Activated naive CD8-positive, alpha-beta T cell treated with anti-CD3 and anti-CD28 coated beads for 36 hours (primary cell): ENCODE results near the gene USP50. TPM values are rescaled to one million over a fixed set of nuclear protein-coding genes. Genes with fewer than 3 reads are reported as not detected.
"Not testable (repeated sequence)": the region's sequence is repeated elsewhere in the genome, so short reads cannot be mapped to it uniquely, and the experiment has no call there.

ENCODE experiments used
- DNase-seq: peaks from one replicate; pipeline ENCODE4 v3.0.0; 2021
- H3K27ac Mint-ChIP-seq: one replicate; pipeline ENCODE4 v1.8.0; 2022; ENCODE audit warnings: mild to moderate bottlenecking, moderate library complexity, mixed read lengths
- H3K27me3 Mint-ChIP-seq: one replicate; pipeline ENCODE4 v1.8.0; 2022; ENCODE audit warnings: mild to moderate bottlenecking, mixed read lengths
- H3K36me3 Mint-ChIP-seq: one replicate; pipeline ENCODE4 v1.8.0; 2021; ENCODE audit warnings: mild to moderate bottlenecking, mixed read lengths
- H3K4me1 Mint-ChIP-seq: one replicate; pipeline ENCODE4 v1.8.0; 2021; ENCODE audit warnings: mixed read lengths
- H3K4me3 Mint-ChIP-seq: one replicate; pipeline ENCODE4 v1.8.0; 2022; ENCODE audit warnings: mild to moderate bottlenecking, moderate library complexity, mixed read lengths
- H3K9me3 Mint-ChIP-seq: one replicate; pipeline ENCODE4 v1.8.0; 2022; ENCODE audit warnings: mixed read lengths
- total RNA-seq, 2 experiments: library from RNA; stranded (reverse); gene quantifications; one replicate each; pipeline ENCODE4 v1.2.3, GENCODE V29; 2021

Gene USP50
- not detected for total RNA-seq

DNA sequence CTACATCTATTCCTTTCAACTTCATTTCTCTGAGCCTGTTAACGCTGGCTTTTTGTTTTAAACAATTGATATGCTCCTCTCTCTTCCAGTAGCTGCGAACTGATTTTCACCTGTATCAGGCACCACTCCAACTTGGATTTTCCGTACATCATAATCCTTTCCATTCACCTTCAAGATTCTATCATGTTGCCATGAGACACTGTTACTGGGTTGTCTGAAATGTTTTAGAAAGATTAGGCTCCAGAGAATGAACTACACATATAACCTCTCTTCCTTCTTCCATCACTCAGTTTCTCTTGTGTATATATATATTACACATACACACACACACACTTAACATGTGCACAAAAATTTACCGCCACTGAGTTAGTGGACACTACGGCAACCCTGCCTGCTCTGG is at the start of gene USP50:
TSS of gene USP50 (minus strand) at position 101 of the 400 bp plus-strand sequence. CDS start 141 bp downstream, outside the sequence.
- Mint-ChIP-seq H3K27ac (no peak within 1 kb of the TSS), H3K9me3 (no peaks in the 10 kb centered on the region), H3K4me1 (no peaks in the 10 kb centered on the region), H3K27me3 (no peaks in the 10 kb centered on the region), H3K4me3 (no peak within 1 kb of the TSS), H3K36me3 (no peaks in the 10 kb centered on the region)
- no peak for DNase-seq

DNA sequence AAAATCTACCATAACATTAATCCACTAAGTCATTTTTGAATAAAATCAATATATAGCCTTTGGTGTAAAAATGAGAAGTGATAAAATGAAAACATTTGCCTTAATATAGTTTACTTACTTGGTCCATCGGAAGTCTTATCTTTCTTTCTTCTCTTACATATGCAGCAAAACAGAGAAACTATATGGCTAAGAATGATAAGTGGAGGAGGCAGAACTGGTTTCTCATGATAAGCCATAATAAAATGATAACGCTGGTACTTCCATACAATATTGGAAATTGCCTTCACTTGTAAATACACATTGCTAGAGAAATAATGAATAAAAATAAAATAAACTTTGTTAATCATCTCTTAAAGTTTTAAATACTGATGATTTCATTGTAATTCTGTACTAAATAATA is 47.8 kb upstream of the USP50 start:
- H3K36me3 Mint-ChIP-seq = peaks cover 16% of the 10 kb centered on the region

DNA sequence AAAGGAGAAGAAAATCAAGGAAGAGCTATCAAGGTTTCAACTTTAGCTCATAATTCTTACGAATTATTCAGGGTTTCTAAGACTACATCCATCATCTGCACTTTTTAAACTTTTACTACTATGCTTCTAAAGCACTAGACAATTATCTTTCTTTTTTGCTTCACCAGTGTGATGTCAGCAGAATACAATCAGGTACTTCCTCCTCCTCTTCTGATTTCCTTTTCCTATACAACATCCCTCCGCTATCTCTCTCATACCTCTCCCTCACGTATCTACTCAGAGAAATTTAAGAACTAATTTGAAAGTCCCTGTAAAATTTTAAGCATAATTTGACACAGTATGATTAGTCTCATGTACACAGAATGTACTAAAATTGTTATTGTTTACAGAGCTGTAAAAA is 47.3 kb upstream of the USP50 start:
- no peaks in the 10 kb centered on the region for H3K27me3 Mint-ChIP-seq
- DNase-seq = no peak
- no peaks in the 10 kb centered on the region for H3K9me3 Mint-ChIP-seq
- no peaks in the 10 kb centered on the region for H3K4me1 Mint-ChIP-seq
- H3K36me3 Mint-ChIP-seq = peaks cover 17% of the 10 kb centered on the region
- no peak overlapping the region for H3K4me3 Mint-ChIP-seq
- H3K27ac Mint-ChIP-seq = no peak overlapping the region

More for the DNA sequence above, 47.8 kb upstream of the USP50 start:
- H3K4me1 Mint-ChIP-seq = no peaks in the 10 kb centered on the region
- no peaks in the 10 kb centered on the region for H3K9me3 Mint-ChIP-seq
- no peak overlapping the region for H3K4me3 Mint-ChIP-seq
- DNase-seq = no peak
- no peaks in the 10 kb centered on the region for H3K27me3 Mint-ChIP-seq
- H3K27ac Mint-ChIP-seq = no peak overlapping the region

GRCh38 chr15:50590288-50590687 is 43.8 kb upstream of the USP50 start:
- Mint-ChIP-seq H3K27me3 (no peaks in the 10 kb centered on the region), H3K9me3 (no peaks in the 10 kb centered on the region)
- no peak for DNase-seq

DNA sequence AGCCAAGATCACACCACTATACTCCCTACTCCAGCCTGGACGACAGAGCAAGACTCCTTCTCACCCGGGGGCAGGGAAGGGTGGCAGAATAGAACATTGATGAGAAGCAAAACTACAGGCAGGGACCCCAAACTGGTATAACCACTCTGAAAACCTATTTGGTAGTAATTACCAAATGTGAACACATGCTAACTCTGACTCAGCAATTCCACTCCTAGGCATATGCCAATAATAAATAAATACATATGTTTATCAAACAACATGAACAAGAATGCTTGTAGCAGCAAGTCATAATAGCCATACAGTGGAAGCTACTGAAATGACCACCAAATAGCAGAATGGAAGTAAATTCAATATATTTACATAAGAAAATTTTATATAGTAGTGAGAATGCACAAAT is 31.0 kb upstream of the USP50 start:
- Mint-ChIP-seq H3K9me3 (no peaks in the 10 kb centered on the region), H3K4me3 (no peak overlapping the region), H3K36me3 (peaks cover 11% of the 10 kb centered on the region), H3K27ac (peak overlapping the region; percentile 51), H3K27me3 (no peaks in the 10 kb centered on the region), H3K4me1 (peaks cover 8% of the 10 kb centered on the region)
- no peak for DNase-seq

More at GRCh38 chr15:50590288-50590687, 43.8 kb upstream of the USP50 start:
- Mint-ChIP-seq H3K4me3 (no peak overlapping the region), H3K27ac (no peak overlapping the region), H3K4me1 (no peaks in the 10 kb centered on the region), H3K36me3 (peaks cover 22% of the 10 kb centered on the region)

- H3K4me3 Mint-ChIP-seq = no peak overlapping the region
- H3K27ac Mint-ChIP-seq = no peak overlapping the region
- peaks cover 8% of the 10 kb centered on the region for H3K36me3 Mint-ChIP-seq
- H3K4me1 Mint-ChIP-seq = peaks cover 8% of the 10 kb centered on the region
- no peaks in the 10 kb centered on the region for H3K9me3 Mint-ChIP-seq
- H3K27me3 Mint-ChIP-seq = no peaks in the 10 kb centered on the region
- DNase-seq = no peak
Observed at GRCh38 chr15:50576166-50576565, 29.7 kb upstream of the USP50 start.

DNA sequence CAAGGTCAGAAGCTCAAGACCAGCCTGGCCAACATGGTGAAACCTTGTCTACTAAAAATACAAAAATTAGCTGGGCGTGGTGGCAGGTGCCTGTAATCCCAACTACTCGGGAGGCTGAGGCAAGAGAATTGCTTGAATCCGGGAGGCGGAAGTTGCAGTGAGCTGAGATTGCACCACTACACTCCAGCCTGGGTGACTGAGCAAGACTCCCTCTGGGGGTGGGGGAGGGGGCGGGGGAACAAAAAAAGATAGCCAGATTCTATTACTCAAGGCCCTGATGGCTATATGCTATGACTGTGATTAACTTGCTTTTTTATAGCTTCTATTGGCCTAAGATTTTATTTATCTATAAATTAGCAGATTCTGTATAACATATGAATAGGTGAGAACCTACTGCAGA is 27.4 kb upstream of the USP50 start:
- peaks cover 11% of the 10 kb centered on the region for H3K36me3 Mint-ChIP-seq
- H3K4me1 Mint-ChIP-seq, H3K9me3 Mint-ChIP-seq, H3K27ac Mint-ChIP-seq, H3K27me3 Mint-ChIP-seq, H3K4me3 Mint-ChIP-seq, DNase-seq: not testable (repeated sequence)

DNA sequence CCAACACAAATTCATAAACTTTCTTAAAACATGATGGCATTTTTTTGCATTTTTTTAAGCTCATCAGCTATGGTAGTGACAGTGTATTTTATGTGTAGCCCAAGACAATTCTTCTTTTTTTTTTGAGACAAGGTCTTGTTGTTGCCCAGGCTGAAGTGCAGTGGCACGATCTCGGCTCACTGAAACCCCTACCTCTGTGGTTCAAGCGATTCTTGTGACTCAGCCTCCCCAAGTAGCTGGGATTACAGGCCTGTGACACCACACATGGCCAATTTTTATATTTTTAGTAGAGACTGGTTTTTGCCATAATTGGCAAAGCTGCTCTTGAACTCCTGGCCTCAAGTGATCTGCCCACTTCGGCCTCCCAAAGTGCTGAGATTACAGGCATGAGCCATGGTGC is 17.3 kb upstream of the USP50 start:
- H3K27me3 Mint-ChIP-seq = no peaks in the 10 kb centered on the region
- peaks cover 30% of the 10 kb centered on the region for H3K36me3 Mint-ChIP-seq
- peak overlapping the region; percentile 60 for H3K27ac Mint-ChIP-seq
- H3K4me3 Mint-ChIP-seq = no peak overlapping the region
- H3K9me3 Mint-ChIP-seq = no peaks in the 10 kb centered on the region
- peaks cover 9% of the 10 kb centered on the region for H3K4me1 Mint-ChIP-seq
- DNase-seq = no peak

DNA sequence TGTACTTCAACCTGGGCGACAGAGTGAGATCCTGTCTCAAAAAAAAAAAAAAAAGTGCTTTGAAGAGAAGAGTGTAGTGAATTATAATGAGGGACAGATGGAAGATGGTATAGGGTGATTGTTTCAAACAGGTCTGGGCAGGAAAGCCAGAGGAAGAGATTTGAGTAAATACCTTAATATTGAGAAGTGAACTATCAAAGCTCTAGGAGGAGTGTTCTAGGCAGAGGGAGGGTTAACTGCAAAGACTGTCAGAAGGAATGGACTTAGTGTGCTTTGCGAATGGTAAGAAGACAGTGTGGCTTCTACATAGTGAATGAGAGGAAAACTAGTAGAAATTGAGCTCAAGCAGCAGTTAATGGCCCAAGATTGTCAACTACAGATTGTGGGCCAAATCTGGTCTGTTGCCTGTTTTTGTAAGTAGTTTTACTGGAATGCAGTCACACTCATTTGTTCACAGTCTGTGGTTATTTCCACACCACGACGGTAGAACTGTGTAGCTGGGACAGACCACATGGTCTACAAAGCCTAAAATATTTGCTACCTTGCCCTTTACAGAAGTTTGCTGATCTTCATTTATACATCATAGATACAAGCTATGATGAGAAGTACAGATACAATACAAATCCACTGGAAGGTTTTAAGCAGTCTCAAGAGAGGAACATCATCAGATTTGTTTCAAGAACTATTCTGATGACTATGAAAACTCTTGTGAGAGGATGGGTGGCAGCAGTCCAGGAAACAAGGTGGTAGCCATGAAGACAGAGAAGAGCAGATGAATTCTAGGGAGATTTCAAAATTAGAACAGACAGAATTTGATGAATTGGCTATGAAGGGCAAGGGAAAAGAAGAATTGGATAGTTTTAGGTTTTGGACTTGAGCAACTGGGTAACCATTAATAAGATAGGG is 16.5 kb upstream of the USP50 start:
- DNase-seq = peak; percentile 6
- Mint-ChIP-seq H3K27me3 (no peaks in the 10 kb centered on the region), H3K4me1 (peaks cover 9% of the 10 kb centered on the region), H3K9me3 (no peaks in the 10 kb centered on the region), H3K4me3 (no peak overlapping the region), H3K27ac (peak overlapping the region; percentile 52), H3K36me3 (peaks cover 27% of the 10 kb centered on the region)

GRCh38 chr15:50558012-50558411 is 11.5 kb upstream of the USP50 start:
- no peak overlapping the region for H3K27ac Mint-ChIP-seq
- no peak overlapping the region for H3K4me3 Mint-ChIP-seq
- no peaks in the 10 kb centered on the region for H3K27me3 Mint-ChIP-seq
- no peak for DNase-seq
- peaks cover 16% of the 10 kb centered on the region for H3K4me1 Mint-ChIP-seq
- H3K9me3 Mint-ChIP-seq = peaks cover 1% of the 10 kb centered on the region
- peaks cover 41% of the 10 kb centered on the region for H3K36me3 Mint-ChIP-seq

DNA sequence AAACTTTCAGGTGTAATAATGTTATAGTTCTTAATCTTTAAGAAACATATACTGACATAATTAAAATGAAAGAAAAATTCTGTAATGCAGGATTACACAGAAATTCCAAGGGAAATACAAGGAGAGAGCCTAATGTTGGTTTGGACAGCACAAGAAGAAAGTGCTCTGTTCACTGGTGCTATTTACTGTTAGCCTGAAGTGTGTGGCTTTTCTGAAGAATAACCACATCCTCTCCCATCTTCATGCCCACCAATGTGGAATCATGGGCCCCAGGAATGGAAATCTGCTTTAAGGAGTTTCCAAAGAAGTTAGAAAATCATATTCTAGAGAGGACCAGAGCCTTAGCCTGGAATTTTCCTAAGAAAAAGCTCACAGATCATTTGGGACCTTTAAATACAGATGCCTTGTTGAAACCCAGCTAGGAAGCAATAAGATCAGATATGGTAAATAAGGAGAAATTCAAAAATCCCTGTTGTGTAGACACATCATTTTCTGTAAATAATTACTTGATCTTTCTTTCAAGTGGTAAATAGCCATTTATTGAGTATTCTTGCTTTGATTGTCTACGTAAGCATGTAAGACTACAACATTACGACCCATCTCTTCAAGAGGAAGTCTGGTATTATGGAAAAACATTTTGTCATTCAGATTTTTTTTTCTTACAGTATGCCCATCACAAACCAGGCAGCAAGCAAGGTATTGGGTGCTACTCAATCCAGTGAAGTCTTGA is 10.3 kb upstream of the USP50 start:
- H3K36me3 Mint-ChIP-seq = peaks cover 34% of the 10 kb centered on the region
- peaks cover 1% of the 10 kb centered on the region for H3K9me3 Mint-ChIP-seq

GRCh38 chr15:50552238-50552637 is 5.8 kb upstream of the USP50 start:
- H3K9me3 Mint-ChIP-seq = peaks cover 1% of the 10 kb centered on the region
- peaks cover 20% of the 10 kb centered on the region for H3K36me3 Mint-ChIP-seq
- peaks cover 14% of the 10 kb centered on the region for H3K4me1 Mint-ChIP-seq
- no peak overlapping the region for H3K27ac Mint-ChIP-seq
- no peak overlapping the region for H3K4me3 Mint-ChIP-seq
- H3K27me3 Mint-ChIP-seq = no peaks in the 10 kb centered on the region
- DNase-seq = no peak

More for the DNA sequence above, 10.3 kb upstream of the USP50 start:
- DNase-seq = no peak
- Mint-ChIP-seq H3K27me3 (no peaks in the 10 kb centered on the region), H3K4me3 (no peak overlapping the region), H3K27ac (no peak overlapping the region), H3K4me1 (peaks cover 14% of the 10 kb centered on the region)

DNA sequence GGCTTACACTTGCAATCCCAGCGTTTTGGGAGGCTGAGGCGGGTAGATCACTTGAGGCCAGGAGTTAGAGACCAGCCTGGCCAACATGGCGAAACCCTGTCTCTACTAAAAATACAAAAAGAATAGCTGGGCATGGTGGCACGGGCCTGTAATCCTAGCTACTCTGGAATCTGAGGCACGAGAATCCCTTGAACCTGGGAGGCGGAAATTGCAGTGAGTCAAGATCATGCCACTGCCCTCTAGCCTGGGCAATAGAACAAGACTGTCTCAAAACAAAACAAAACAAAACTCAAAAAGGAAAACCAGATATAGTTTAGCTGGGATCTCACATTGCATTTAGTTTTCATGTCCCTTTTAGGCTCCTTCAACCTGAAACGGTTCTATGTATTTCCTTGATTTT is 2.9 kb upstream of the USP50 start:
- DNase-seq = no peak
- H3K4me1 Mint-ChIP-seq = peaks cover 4% of the 10 kb centered on the region
- H3K4me3 Mint-ChIP-seq = no peak overlapping the region
- no peak overlapping the region for H3K27ac Mint-ChIP-seq
- peaks cover 6% of the 10 kb centered on the region for H3K36me3 Mint-ChIP-seq
- H3K27me3 Mint-ChIP-seq = no peaks in the 10 kb centered on the region
- H3K9me3 Mint-ChIP-seq = peaks cover 1% of the 10 kb centered on the region

GRCh38 chr15:50544368-50544767 is 2.1 kb downstream of the USP50 start:
- H3K27me3 Mint-ChIP-seq = no peaks in the 10 kb centered on the region

GRCh38 chr15:50543556-50543955 is 2.9 kb downstream of the USP50 start:
- H3K27me3 Mint-ChIP-seq = no peaks in the 10 kb centered on the region
- no peaks in the 10 kb centered on the region for H3K4me1 Mint-ChIP-seq
- no peak overlapping the region for H3K27ac Mint-ChIP-seq
- no peak overlapping the region for H3K4me3 Mint-ChIP-seq
- no peak for DNase-seq
- no peaks in the 10 kb centered on the region for H3K9me3 Mint-ChIP-seq
- no peaks in the 10 kb centered on the region for H3K36me3 Mint-ChIP-seq

More at GRCh38 chr15:50544368-50544767, 2.1 kb downstream of the USP50 start:
- H3K9me3 Mint-ChIP-seq = no peaks in the 10 kb centered on the region
- H3K36me3 Mint-ChIP-seq = no peaks in the 10 kb centered on the region
- no peaks in the 10 kb centered on the region for H3K4me1 Mint-ChIP-seq
- H3K4me3 Mint-ChIP-seq = no peak overlapping the region
- H3K27ac Mint-ChIP-seq = no peak overlapping the region
- no peak for DNase-seq
